Measurements from ENCODE around the gene PRDM8.
A peak's percentile ranks its signal among the peaks of the same experiment; 100 is the strongest.
"Not testable (repeated sequence)": the region's sequence is repeated elsewhere in the genome, so short reads cannot be mapped to it uniquely, and the experiment has no call there.

Gene PRDM8

DNA sequence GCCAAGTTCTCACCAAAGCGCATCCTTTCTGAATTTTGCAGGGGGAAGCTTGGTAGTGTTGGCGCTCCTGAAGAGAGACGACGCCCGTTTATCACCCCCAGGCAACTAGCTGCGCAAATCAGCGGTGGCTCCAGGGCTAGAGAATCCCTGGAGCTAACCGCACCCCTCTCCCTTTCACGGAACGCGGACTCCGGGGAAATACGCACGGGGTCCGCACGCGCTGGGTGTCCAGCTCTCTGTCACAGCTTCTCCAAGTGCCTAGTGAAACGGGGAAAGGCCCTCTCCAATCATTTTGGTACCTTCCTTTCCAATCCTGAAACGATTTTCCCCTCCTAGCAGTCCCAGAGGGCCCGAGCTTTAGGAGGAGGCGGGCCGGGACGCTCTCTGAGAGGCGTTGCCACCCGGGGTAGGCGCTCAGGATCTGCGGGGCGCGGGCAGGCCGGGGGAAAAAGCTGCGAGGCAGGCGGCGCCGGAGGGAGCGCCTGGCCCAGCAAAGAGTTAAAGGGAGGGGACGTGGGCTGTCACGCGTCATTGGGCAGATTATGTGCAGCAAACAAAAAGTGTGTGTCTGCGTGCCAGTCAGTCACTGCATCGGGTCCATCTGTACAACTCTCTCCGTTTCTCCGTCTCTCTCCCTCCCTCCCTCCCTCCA is at the start of gene PRDM8:
Gene PRDM8 (plus strand): TSS at position 582 of the 652 bp plus-strand sequence. CDS start 2,578 bp downstream, outside the sequence.
- peak; percentile 54 for DNase-seq

DNA sequence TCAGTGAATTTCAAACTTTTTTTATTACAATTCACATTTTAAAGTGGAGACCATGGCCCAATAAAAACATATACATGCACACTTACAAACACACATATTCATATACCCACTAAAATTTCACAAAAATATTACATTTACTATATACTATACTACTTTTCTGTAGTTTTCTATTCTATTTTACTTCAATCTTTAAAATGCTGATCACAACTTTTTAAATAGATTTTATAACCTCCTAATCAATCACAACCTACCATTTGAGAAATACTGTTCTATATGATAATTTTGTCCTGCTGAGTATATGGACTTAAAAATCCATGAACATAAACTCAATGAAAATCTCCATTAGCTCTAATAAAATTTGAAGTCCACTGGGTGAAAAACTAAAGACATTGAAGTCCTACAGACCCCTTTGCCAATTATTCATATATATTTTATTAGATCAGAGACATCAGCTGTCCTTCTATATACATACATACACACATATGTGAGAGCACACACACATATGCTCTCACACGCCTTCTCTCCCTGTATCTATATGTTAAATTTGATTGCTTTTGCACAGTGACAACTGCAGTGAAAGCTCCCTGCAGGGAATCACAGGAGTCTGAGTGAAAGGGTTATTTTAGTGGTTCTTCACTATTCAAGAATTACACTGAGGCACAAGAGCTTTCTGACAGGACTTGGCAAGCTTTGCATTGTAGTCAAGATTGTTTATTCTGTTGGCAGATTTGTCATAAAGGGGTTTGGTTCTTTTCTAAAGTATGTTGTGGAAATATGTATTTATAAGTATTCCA is 46.7 kb upstream of the PRDM8 start:
- no peak for DNase-seq

DNA sequence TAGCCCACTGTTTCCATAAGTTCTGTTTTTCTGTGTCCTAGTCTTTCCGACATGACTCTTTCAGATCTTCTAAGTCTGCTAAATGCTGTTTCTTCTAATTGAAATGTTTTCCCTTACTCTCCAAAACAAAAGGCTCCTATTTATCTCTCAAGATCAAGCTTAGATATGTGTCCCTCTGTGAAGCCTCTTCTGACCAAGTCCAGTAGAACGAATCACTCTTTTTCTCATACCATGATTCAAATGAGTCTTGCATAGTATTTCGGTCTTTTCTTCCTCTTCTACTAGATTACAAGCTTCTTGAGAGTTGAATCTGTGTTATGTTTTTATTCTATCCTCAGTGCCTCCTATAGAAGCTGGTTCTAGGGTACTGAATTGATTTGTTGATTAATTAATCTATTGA is 45.3 kb upstream of the PRDM8 start:
- DNase-seq: no peak

DNA sequence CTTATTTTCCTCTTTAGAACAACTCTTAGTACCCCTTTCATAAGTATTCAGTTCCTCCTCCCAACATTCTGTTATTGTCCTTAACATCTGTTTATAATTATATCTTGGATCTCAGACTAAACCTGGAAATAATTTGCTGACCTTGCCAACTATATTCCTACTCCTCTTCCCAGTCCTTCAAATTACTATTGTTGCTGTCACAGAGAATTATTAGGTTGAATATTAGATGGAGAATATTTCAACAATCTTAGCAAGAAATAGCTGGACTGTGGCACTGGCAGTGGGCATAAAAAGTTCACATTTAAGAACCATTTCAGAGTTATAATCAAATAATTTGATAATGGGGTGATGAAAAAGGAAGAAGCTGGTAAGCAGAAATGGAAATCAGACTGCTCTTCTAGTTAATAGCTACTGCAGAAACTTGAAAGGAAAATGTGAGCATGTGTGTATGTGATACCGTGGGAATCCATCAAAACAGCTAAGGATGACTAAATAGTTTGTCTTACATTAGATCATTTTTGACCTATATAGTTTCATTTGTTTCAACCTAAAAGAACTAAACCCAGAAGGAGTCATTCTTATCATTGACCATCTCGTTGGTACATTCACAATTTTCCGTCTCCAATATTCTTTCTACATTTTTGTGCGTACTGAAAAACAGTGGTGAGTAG is 43.3 kb upstream of the PRDM8 start:
- no peak for DNase-seq

DNA sequence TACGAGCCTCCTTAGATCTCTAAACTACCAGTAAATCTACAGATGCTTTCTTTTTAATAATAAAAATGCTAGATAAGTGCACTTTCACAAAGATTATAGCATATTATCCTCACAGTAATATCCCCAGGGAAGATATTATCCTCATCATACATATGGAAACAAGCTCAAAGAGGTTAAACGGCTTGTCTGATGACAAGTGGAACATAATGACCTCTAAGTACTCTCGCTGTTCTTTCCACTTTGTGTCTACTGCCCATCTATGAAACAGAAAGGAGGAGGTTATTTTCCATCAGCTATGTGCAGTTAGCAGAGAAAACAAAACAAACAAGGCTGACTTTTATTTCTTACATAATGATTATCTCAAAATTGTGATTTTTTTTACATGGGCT is 42.8 kb upstream of the PRDM8 start:
- DNase-seq: no peak

DNA sequence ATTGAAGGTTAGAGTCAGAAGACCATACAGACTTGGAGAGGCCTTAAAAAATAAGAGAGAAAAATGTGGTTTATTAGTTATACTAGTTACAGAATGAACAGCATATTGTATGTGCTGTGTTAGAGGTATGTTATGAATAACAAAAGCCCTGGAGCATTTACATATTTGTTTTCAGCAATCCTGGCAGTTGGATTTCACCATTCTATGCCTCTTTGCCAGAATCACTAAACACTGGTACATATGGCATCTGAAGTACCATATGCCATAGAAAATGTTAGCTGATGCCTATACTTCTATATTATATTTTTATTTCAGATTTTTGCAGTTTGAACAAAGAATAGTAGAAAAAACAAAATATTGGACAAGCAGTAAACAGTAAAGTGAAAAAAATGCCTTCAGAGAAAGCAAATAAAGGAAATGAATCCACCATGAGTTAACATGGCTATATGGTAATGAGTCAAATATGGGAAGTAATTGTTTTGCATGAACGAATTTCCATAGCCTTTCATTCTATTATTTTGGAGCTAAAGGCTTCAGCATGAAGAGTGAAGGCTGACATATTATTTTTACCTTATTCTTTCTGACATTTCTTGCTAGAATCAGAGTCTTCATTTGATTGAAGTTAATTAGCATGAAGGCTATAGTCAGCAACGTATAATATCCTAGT is 41.9 kb upstream of the PRDM8 start:
- no peak for DNase-seq

DNA sequence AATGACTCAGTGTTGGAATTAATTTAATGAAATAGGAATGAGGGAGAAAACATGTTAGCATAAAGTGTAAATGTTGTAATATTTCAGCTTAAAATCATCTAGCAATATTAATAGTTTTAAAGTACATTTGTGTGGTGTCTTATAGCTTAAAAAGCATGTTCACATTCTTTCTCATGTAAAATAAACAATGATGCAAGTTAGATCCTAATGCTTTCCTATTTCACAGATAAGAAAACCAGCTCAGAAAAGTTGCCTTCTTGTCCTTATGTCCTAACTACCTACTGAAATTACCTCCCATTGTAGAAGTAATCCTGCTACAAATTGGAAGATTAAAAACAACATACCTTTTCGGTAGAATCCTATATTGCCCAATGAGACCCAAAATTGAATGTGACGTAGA is 40.9 kb upstream of the PRDM8 start:
- DNase-seq: no peak

DNA sequence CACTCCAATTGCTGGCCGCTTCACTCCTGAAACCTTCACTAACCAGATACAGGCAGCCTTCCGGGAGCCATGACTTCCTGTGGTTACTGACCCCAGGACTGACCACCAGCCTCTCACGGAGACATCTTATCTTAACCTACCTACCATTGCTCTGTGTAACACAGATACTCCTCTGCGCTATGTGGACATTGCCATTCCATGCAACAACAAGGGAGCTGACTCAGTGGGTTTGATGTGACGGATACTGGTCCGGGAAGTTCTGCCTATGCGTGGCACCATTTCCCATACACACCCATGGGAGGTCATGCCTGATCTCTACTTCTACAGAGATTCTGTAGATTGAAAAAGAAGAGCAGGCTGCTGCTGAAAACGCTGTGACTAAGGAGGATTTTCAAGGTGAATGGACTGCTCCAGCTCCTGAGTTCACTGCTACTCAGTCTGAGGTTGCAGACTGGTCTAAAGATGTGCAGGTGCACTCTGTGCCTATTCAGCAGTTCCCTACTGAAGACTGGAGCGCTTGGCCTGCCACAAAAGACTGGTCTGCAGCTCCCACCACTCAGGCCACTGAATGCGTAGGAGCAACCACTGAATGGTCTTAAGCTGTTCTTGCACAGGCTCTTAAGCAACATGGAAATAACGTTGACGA is 35.8 kb upstream of the PRDM8 start:
- no peak for DNase-seq

DNA sequence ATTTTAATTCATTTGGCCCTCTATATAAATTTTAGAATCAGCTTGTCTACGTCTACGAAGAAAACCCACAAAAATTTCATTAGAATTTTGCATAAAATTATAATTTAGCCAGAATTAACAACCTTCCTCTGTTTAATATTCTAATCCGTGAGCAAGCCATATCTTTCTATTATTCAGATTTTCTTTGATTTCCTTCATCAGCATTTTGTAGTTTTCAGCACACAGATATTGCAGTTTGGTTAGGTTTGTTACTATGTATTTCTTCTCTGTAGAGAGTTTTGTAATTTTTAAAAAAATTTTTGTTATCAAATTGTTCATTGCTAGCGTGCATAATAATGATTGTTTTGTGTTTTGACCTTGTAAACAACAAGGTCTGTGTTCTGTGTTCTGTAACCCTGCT is 34.9 kb upstream of the PRDM8 start:
- no peak for DNase-seq

DNA sequence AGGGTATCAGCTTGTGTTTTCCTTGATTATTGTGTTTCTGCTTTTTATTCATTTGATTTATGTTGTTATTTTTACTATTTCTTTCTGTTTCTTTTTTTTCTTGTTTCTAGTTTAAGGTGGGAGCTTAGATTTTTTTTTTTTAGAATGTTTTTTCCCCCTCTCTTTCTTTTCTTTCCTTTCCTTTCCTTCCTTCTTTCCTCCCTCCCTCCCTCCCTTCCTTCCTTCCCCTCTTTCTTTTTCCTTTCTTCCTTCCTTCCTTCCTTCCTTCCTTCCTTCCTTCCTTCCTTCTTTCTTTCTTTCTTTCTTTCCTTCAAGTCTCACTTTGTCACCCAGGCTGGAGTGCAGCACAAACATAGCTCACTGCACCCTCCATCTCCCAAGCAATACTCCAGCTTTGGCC is 31.4 kb upstream of the PRDM8 start:
- no peak for DNase-seq

DNA sequence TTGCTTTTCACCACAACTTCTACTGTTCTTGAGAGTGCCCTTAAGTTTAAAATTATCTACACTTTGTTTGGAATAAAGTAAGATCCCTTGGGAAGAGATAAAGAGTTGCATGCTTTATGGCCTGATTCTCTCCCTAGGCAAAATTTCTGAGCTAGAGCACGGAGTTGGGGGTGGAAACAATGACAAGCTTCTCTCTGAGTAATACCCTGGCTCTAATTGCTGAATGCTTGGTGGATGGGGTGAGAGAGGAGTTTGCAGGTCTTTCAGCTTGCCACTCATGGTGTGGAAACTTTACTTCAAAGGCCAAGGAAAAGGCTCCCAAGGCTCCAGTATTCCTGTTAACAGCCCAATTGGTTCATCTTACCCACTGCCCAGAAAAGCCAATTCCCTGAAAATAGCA is 26.1 kb upstream of the PRDM8 start:
- DNase-seq: no peak

DNA sequence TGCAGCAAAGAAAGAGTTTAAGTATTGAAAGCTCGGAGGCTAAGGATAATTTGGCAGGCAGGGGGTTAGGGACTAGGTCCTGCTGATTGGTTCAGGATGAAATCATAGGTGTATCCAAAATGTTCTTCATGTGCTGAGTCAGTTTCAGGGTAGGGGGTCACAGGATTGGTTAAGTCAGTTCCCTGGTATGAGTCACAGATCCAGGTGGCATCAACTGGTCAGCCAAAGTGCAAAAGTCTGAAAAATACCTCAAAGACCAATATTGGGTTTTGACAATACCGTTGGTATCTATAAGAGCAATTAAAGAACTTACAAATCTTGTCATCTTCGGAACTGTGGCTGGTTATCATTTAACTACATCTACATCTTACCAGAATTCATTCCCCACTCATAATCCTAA is 25.6 kb upstream of the PRDM8 start:
- no peak for DNase-seq

DNA sequence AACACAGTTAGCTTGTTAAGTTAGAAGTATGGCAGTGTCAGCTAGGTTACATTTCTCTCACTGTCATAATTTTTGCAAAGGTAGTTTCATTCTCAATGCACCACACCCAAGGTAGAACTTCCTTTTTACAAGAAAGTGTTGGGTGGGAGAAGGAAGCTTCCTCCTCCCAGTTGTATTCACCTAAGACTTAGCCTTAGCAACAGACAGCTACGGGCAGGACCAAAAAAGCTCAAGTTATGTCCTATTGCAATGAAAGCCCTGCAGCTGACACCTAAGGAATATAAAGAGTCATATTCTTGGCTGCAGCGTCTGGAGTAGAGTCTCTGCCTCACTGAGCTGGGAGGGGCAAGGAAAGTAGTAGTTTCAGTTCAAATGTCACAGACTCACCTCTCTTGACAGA is 25.1 kb upstream of the PRDM8 start:
- DNase-seq: peak in 1 of 2 experiments; percentile 42

DNA sequence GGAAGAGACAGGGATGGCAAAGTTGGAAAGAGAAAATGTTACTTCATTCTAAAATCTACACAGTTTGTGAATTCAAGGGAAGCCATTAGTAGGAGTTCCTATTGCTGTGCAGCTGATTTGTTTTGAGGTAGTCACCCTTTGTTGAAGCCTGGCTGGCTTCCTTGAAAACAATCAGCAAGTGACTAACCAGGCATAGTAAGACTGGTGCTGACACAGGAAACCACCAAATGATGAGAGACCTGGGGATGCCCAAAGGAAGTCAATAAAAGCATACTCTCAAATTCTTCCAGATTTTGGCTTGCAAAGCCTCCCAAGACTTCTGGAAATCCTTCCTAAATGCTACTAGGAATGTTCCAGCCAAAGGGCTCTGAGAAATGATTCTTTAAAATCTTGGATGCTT is 23.9 kb upstream of the PRDM8 start:
- DNase-seq: no peak

DNA sequence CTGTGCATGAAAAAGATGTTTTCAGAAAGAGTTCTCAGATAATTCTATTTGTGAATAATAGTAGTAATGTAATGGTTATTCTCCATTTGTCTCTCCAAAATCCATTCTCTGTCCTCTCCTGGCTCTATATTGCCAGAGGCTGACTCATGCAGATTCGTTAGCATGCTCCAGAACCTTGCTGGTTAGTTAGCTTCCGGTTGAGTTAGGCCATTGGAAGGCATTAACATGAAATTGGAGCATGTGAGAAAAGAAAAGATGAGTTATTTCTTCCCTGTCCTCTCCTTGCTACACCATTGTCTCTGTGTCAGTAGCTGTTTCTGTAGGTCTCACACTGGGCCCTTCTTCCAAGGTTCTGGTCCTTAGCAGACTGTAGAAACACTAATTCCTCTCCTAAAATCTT is 23.5 kb upstream of the PRDM8 start:
- no peak for DNase-seq

DNA sequence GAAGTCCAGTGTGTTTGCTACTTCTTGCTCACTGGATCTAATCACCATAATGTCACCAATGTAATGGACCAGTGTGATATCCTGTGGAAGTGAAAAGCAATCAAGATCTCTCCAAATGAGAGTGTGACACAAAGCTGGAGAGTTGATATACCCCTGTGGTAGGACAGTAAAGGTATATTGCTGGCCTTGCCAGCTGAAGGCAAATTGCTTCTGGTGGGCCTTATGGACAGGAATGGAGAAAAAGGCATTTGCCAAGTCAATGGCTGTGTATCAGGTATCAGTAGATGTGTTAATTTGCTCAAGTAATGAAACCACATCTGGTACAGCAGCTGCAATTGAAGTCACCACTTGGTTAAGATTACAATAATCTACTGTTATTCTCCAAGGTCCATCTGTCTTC is 19.5 kb upstream of the PRDM8 start:
- DNase-seq: not testable (repeated sequence)

DNA sequence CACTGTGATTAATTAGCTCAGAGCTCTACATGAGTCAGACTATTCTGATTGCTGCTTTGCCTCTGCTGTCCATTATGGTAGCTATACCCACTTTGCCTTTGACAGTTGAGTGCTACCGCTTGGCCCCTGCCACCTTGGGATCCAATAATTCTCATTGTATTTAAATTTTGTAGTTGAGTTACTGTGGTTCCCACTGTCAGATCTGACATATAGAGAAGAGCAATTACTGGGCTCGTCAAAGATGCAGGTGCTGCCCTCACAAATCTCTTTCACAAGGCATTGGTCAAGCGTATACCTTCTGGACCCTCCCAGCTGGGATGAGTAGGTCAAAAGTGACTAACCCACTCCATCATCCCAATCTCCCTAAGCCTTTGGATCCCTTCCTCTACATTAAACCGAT is 18.3 kb upstream of the PRDM8 start:
- DNase-seq: no peak

DNA sequence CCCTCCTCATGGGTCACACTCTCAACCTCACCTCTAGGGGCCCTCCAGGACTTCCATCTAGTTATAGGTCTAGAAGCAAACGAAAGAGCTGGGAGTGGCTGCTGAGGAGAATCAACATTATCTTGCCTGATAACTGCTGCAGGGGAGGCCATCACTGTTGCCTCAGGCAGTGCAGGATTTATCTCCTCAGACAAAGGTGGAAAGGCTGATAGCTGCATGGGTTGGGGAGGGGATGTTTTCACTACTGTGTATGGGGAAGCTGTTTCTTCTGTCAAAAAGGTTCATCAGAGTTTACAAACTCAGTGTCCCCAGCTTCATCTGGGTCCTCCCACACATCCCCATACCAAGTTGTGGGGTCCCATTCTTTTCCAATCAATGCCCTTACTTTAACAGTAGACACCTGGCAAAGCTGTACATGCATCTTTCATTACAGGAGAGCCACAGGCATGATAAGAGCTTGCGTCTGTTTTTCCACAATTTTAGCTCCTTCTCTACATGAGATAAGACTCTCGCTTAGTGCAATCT is 17.6 kb upstream of the PRDM8 start:
- no peak for DNase-seq

DNA sequence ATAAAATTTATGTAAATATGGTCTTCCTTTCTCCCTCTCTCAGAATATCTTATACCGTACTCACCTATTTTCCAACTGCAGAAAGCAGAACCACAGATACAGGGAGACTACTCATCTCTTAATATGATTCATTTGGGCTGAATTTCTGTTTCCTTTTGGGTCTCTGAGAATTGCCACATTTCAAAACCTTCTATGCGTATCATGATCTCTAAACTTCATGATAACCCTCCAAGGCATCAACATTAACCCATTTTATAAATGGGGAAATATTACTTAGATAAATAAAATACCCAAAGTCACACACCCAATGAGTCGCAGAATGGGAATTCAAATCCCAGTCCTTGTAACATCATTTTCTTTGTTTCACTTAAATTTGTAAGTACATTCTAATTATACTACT is 16.6 kb upstream of the PRDM8 start:
- no peak for DNase-seq

DNA sequence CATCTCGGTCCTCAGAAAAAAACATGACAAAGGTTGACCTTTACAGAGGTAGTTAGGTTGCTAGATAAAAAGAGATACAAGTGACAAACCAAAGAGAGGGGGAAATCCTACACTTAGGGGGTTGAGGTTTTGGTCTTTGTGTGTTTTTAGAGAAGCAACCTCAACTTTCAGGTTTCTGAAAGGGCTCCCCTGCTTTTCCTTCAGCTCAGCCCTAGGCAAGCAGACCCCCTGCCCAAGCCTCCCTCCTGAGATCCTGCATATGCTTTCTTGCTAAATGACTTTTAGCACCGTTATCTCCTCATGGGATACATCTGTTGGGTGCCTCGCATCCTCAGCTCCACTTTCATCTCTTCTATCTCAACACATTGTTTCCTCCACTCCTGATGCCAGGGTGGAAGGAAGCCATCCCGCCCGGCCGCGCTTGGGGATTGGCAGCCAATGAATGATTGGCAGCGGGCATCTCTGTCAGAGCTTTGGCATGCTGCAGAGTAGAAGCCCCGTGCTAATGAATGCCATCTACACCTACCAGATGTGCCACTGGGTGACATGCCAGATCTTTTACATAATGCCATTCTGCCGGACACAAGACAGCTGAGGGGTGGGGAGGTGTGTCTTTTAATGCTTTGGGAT is 15.0 kb upstream of the PRDM8 start:
- DNase-seq: peak; percentile 53 to 57

DNA sequence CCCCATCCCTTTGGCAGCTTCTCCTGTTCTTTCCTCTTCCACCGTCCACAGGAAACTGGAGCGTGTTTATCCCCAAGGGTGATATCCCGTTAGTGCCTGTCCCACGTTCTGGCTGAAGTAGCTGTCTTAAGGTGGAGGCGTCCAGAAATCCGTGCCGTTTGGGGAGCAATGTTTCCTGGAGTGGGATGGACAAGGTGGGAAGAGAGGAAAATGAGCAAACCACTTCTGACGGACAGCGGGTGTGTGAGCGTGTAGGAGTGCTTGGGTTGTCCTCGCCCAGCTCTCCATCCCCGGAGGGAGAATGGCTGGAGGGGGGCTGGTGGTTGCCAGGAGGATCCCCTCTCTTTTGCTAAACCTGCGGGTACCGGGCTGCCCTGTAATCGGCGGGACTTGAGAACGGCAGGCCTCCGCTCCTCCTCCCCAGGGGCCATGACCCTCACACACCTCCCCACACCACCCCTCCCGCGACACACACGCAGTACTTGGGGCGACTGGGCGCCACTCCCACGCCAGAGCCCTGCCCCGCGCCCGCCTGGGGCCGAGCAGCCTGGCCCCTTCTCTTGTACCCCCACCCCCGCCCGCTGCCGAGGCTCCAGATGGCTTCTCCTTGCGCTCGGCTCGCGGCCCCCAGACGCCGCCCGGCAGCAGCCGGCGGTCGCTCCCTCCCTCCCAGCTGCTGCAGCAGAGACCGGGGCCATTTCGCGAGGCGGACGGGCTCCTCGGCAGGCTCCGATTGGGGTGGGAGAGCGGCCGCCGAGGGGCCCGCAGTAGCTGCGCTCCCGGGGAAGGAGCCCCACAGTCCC is 13.9 kb upstream of the PRDM8 start:
- DNase-seq: peak in 1 of 2 experiments; percentile 49

Data from activated T-cell treated with anti-CD3 and anti-CD28 coated beads, Interleukin-2, amount 50 U/mL, for 48 hours (primary cell).